Skeletal muscle tissue (tissue), 4 donors: ENCODE data around the gene AICDA. TPM values are rescaled to one million over a fixed set of nuclear protein-coding genes. Genes with fewer than 3 reads are reported as not detected.
"Not testable (repeated sequence)": the region's sequence is repeated elsewhere in the genome, so short reads cannot be mapped to it uniquely, and the experiment has no call there.

ENCODE experiments used
- H3K27ac ChIP-seq: one replicate; pipeline ENCODE4 v1.7.0; 2013; ENCODE audit warnings: mild to moderate bottlenecking, low read depth, low read length, inconsistent platforms
- H3K27me3 ChIP-seq, 3 donors: one replicate each; pipeline ENCODE4 v1.7.0; 2013; ENCODE audit warnings: low read length in 3 of 3; ENCODE audit not compliant: control insufficient read depth in 3 of 3, insufficient read depth in 3 of 3
- H3K36me3 ChIP-seq, 3 donors: one replicate each; pipeline ENCODE4 v1.7.0; 2013; ENCODE audit warnings: low read length in 3 of 3; ENCODE audit not compliant: control insufficient read depth in 3 of 3, insufficient read depth in 3 of 3
- H3K4me1 ChIP-seq, 3 donors: one replicate each; pipeline ENCODE4 v1.7.0; 2013; ENCODE audit warnings: low read length in 3 of 3, mild to moderate bottlenecking in 3 of 3; ENCODE audit not compliant: control insufficient read depth in 3 of 3, insufficient read depth in 3 of 3
- H3K4me3 ChIP-seq, 3 donors: one replicate each; pipeline ENCODE4 v1.7.0; 2013; ENCODE audit warnings: low read length in 3 of 3
- H3K9ac ChIP-seq, 3 donors: one replicate each; pipeline ENCODE4 v1.7.0; 2013; ENCODE audit warnings: low read length in 3 of 3, mild to moderate bottlenecking in 3 of 3, moderate library complexity in 2 of 3, low read depth in 1 of 3
- H3K9me3 ChIP-seq, 3 donors: one replicate each; pipeline ENCODE4 v1.7.0; 2013; ENCODE audit warnings: low read length in 3 of 3; ENCODE audit not compliant: control insufficient read depth in 3 of 3
- total RNA-seq: library from RNA; depleted of rRNA; stranded (reverse); fragments of >200 nt; gene quantifications from one replicate; pipeline ENCODE4 v1.2.3, GENCODE V29; 2014
- donor health status: Osteomylitis.

AICDA gene
- total RNA-seq, 1 donor from 2014 or later, result not detected

- H3K4me3 ChIP-seq, result no peak overlapping the region
- H3K27me3 ChIP-seq, result no peaks in the 10 kb centered on the region
- no peaks in the 10 kb centered on the region for H3K4me1 ChIP-seq
- no peaks in the 10 kb centered on the region for H3K36me3 ChIP-seq
- H3K27ac ChIP-seq, result no peak overlapping the region
- H3K9ac ChIP-seq, result no peak overlapping the region
- H3K9me3 ChIP-seq, result peaks cover 0 to 1% (median 0%) of the 10 kb centered on the region in 3 donors
Measured at GRCh38 chr12:8638951-8639350, 26.3 kb upstream of the AICDA start.

- no peaks in the 10 kb centered on the region for H3K27me3 ChIP-seq
- peaks cover 0 to 1% (median 0%) of the 10 kb centered on the region in 3 donors for H3K9me3 ChIP-seq
- H3K36me3 ChIP-seq, result no peaks in the 10 kb centered on the region
- H3K4me1 ChIP-seq, result no peaks in the 10 kb centered on the region
- H3K4me3 ChIP-seq, result no peak overlapping the region
- no peak overlapping the region for H3K27ac ChIP-seq
- H3K9ac ChIP-seq, result no peak overlapping the region
Measured at GRCh38 chr12:8637666-8638065, 25.0 kb upstream of the AICDA start.

GRCh38 chr12:8637244-8637643, 24.6 kb upstream of the AICDA start:
- H3K4me3 ChIP-seq, result no peak overlapping the region
- no peak overlapping the region for H3K27ac ChIP-seq
- H3K36me3 ChIP-seq, result no peaks in the 10 kb centered on the region
- no peak overlapping the region for H3K9ac ChIP-seq
- no peaks in the 10 kb centered on the region for H3K4me1 ChIP-seq
- peaks cover 0 to 1% (median 0%) of the 10 kb centered on the region in 3 donors for H3K9me3 ChIP-seq
- H3K27me3 ChIP-seq, result no peaks in the 10 kb centered on the region

- peaks cover 0 to 1% (median 0%) of the 10 kb centered on the region in 3 donors for H3K9me3 ChIP-seq
- no peaks in the 10 kb centered on the region for H3K27me3 ChIP-seq
- no peaks in the 10 kb centered on the region for H3K36me3 ChIP-seq
- H3K9ac ChIP-seq, result no peak overlapping the region
- H3K4me1 ChIP-seq, result no peaks in the 10 kb centered on the region
- H3K4me3 ChIP-seq, result no peak overlapping the region
- no peak overlapping the region for H3K27ac ChIP-seq
Measured at GRCh38 chr12:8636581-8636980, 23.9 kb upstream of the AICDA start.

- not testable (repeated sequence) for H3K27ac ChIP-seq, H3K27me3 ChIP-seq, H3K36me3 ChIP-seq, H3K9ac ChIP-seq, H3K9me3 ChIP-seq, H3K4me3 ChIP-seq, H3K4me1 ChIP-seq
Measured at GRCh38 chr12:8636007-8636346, 23.3 kb upstream of the AICDA start.

- not testable (repeated sequence) for H3K4me1 ChIP-seq, H3K27ac ChIP-seq, H3K9me3 ChIP-seq, H3K27me3 ChIP-seq, H3K9ac ChIP-seq, H3K36me3 ChIP-seq, H3K4me3 ChIP-seq
Measured at GRCh38 chr12:8635342-8636006, 22.8 kb upstream of the AICDA start.

GRCh38 chr12:8630131-8630530, 17.5 kb upstream of the AICDA start:
- Histone ChIP-seq H3K9me3 (peaks cover 0 to 1% (median 0%) of the 10 kb centered on the region in 3 donors), H3K4me3 (no peak overlapping the region), H3K4me1 (no peaks in the 10 kb centered on the region), H3K27me3 (no peaks in the 10 kb centered on the region), H3K27ac (no peak overlapping the region), H3K36me3 (no peaks in the 10 kb centered on the region), H3K9ac (no peak overlapping the region)

GRCh38 chr12:8629486-8630033, 16.9 kb upstream of the AICDA start:
- Histone ChIP-seq H3K9me3 (no peaks in the 10 kb centered on the region), H3K36me3 (no peaks in the 10 kb centered on the region), H3K27me3 (no peaks in the 10 kb centered on the region), H3K9ac (no peak overlapping the region), H3K4me1 (no peaks in the 10 kb centered on the region), H3K4me3 (no peak overlapping the region), H3K27ac (no peak overlapping the region)

GRCh38 chr12:8628731-8629130, 16.1 kb upstream of the AICDA start:
- no peak overlapping the region for H3K27ac ChIP-seq
- no peaks in the 10 kb centered on the region for H3K27me3 ChIP-seq
- no peak overlapping the region for H3K9ac ChIP-seq

GRCh38 chr12:8624750-8625149, 12.1 kb upstream of the AICDA start:
- H3K27me3 ChIP-seq, H3K9me3 ChIP-seq, H3K4me1 ChIP-seq, H3K27ac ChIP-seq, H3K36me3 ChIP-seq, H3K4me3 ChIP-seq, H3K9ac ChIP-seq: not testable (repeated sequence)

More at GRCh38 chr12:8628731-8629130, 16.1 kb upstream of the AICDA start:
- Histone ChIP-seq H3K9me3 (no peaks in the 10 kb centered on the region), H3K4me1 (no peaks in the 10 kb centered on the region), H3K4me3 (no peak overlapping the region), H3K36me3 (no peaks in the 10 kb centered on the region)
